Glutamatergic neuron (in vitro differentiated cells): ENCODE results near the gene ELMO1. TPM values are rescaled to one million over a fixed set of nuclear protein-coding genes. Genes with fewer than 3 reads are reported as not detected.

ENCODE experiments used
- DNase-seq: peaks from one replicate; pipeline ENCODE4 v3.0.0; 2022
- H3K27ac Mint-ChIP-seq: one replicate; pipeline ENCODE4 v1.8.0; 2020; ENCODE audit warnings: mild to moderate bottlenecking, mixed read lengths, inconsistent platforms; ENCODE audit not compliant: unreplicated experiment
- H3K27me3 Mint-ChIP-seq: one replicate; pipeline ENCODE4 v1.8.0; 2020; ENCODE audit warnings: mild to moderate bottlenecking, moderate library complexity, mixed read lengths, inconsistent platforms; ENCODE audit not compliant: unreplicated experiment
- H3K36me3 Mint-ChIP-seq: one replicate; pipeline ENCODE4 v1.8.0; 2020; ENCODE audit warnings: mild to moderate bottlenecking, mixed read lengths, inconsistent platforms; ENCODE audit not compliant: unreplicated experiment
- H3K4me1 Mint-ChIP-seq: one replicate; pipeline ENCODE4 v1.8.0; 2020; ENCODE audit warnings: mild to moderate bottlenecking, low read depth, mixed read lengths, inconsistent platforms; ENCODE audit not compliant: unreplicated experiment
- H3K4me3 Mint-ChIP-seq: one replicate; pipeline ENCODE4 v1.8.0; 2020; ENCODE audit warnings: mild to moderate bottlenecking, mixed read lengths, inconsistent platforms; ENCODE audit not compliant: unreplicated experiment
- H3K9me3 Mint-ChIP-seq: one replicate; pipeline ENCODE4 v1.8.0; 2020; ENCODE audit warnings: mild to moderate bottlenecking, moderate library complexity, mixed read lengths, inconsistent platforms; ENCODE audit not compliant: unreplicated experiment
- CTCF ChIP-seq: fragments of 200-600 bp; sonication (generic); IDR thresholded peaks from one replicate; pipeline ENCODE4 v1.5.0; 2021; ENCODE audit not compliant: partially characterized antibody, unreplicated experiment
- total RNA-seq: library from RNA; stranded (reverse); fragmentation: NEBNext Ultra II Directional; extraction: Animal tissue kit (Norgen Biotek cat#: 25700); gene quantifications from one replicate; pipeline ENCODE4 v1.2.1, GENCODE V29; 2021; ENCODE audit not compliant: unreplicated experiment

Gene ELMO1
- total RNA-seq, 1 donor from 2014 or later, result 5.5 TPM

GRCh38 chr7:37481154-37481553 is 32.5 kb upstream of the ELMO1 start:
- DNase-seq, result no peak
- Mint-ChIP-seq H3K4me3 (no peak overlapping the region), H3K36me3 (no peaks in the 10 kb centered on the region), H3K27ac (no peak overlapping the region), H3K27me3 (no peaks in the 10 kb centered on the region), H3K4me1 (no peaks in the 10 kb centered on the region), H3K9me3 (peaks cover 3% of the 10 kb centered on the region)
- TF ChIP-seq CTCF, result no peak

DNA sequence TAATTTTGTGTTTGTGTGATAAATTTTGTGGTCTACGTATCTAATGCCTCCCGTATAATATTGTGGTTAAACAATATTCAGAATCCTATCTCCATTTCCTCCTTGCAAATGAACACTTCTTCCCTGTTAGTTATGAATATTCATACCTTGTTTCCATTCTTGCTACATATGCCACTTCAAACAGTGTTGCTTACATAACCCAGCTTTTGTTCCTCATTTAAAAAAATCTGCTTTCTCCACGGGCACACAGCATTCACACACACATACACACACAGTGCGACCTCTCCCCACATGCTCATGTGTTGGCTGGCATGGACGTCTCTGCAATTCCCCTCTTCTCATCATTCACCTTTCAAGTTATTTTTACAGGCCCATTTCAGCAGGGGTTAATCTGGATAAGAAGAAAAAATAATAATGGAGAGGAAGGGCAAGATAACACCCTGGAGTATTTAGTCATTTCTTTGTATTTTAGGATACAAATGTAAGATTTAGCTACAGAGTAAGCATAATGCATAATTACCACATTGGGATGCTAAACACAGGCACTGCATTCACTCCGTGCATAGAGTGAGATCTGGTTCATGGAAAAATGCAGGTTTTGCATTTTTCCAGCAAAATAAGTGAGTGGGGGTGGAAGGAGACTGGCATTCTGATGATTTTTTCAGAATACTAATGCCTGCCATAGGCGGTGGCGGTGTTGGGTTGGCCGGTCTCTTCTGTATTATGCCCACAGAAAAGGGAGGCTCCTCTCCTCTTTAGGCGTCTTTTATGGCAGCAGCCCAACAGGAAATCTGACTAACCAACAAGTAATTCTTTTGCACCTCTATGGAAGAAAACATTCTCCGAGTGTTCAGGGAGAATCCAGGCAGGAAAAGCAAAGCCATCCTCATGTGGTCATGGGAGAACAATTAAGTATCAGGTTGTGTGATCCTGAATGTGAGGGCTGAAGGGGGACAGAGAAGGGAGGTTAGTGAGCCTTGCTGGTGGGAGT is 31.7 kb upstream of the ELMO1 start:
- H3K27ac Mint-ChIP-seq, result no peak overlapping the region
- peaks cover 3% of the 10 kb centered on the region for H3K9me3 Mint-ChIP-seq
- DNase-seq, result no peak

GRCh38 chr7:37476881-37477450 is 28.3 kb upstream of the ELMO1 start:
- peaks cover 1% of the 10 kb centered on the region for H3K27me3 Mint-ChIP-seq
- H3K9me3 Mint-ChIP-seq, result peaks cover 7% of the 10 kb centered on the region
- DNase-seq, result no peak
- TF ChIP-seq CTCF, result no peak
- H3K4me3 Mint-ChIP-seq, result no peak overlapping the region
- H3K4me1 Mint-ChIP-seq, result no peaks in the 10 kb centered on the region
- H3K27ac Mint-ChIP-seq, result no peak overlapping the region
- H3K36me3 Mint-ChIP-seq, result no peaks in the 10 kb centered on the region

More for the DNA sequence above, 31.7 kb upstream of the ELMO1 start:
- TF ChIP-seq CTCF, result no peak
- no peak overlapping the region for H3K4me3 Mint-ChIP-seq
- H3K4me1 Mint-ChIP-seq, result no peaks in the 10 kb centered on the region
- H3K27me3 Mint-ChIP-seq, result peaks cover 1% of the 10 kb centered on the region
- no peaks in the 10 kb centered on the region for H3K36me3 Mint-ChIP-seq

GRCh38 chr7:37476428-37476827 is 27.8 kb upstream of the ELMO1 start:
- H3K4me1 Mint-ChIP-seq, result no peaks in the 10 kb centered on the region
- H3K27ac Mint-ChIP-seq, result no peak overlapping the region
- no peak for TF ChIP-seq CTCF
- no peak for DNase-seq
- H3K36me3 Mint-ChIP-seq, result no peaks in the 10 kb centered on the region
- peaks cover 1% of the 10 kb centered on the region for H3K27me3 Mint-ChIP-seq
- peaks cover 7% of the 10 kb centered on the region for H3K9me3 Mint-ChIP-seq
- H3K4me3 Mint-ChIP-seq, result no peak overlapping the region

GRCh38 chr7:37475646-37476045 is 27.0 kb upstream of the ELMO1 start:
- no peak overlapping the region for H3K4me3 Mint-ChIP-seq
- no peak for TF ChIP-seq CTCF
- no peaks in the 10 kb centered on the region for H3K36me3 Mint-ChIP-seq
- no peaks in the 10 kb centered on the region for H3K4me1 Mint-ChIP-seq
- no peak for DNase-seq
- H3K27ac Mint-ChIP-seq, result no peak overlapping the region
- H3K27me3 Mint-ChIP-seq, result peaks cover 1% of the 10 kb centered on the region
- H3K9me3 Mint-ChIP-seq, result peaks cover 7% of the 10 kb centered on the region
